Calu3 (cell line): ENCODE measurements around the gene SEC23A. TPM values are rescaled to one million over a fixed set of nuclear protein-coding genes. Genes with fewer than 3 reads are reported as not detected.
"Not testable (repeated sequence)": the region's sequence is repeated elsewhere in the genome, so short reads cannot be mapped to it uniquely, and the experiment has no call there.

ENCODE experiments used
- Bru-seq: library from RNA; stranded (reverse); fragments of 400-500 nt; gene quantifications from one replicate; lab custom pipeline; 2021; lab: Mats Ljungman, UMichigan
- BruChase-seq, 2 experiments: library from RNA; stranded (reverse); fragments of 400-500 nt; gene quantifications; one replicate each; lab custom pipeline; 2021; lab: Mats Ljungman, UMichigan
- BruUV-seq: library from RNA; stranded (reverse); fragments of 400-500 nt; replicated peaks from 2 replicates; lab custom pipeline; 2021; lab: Mats Ljungman, UMichigan
- CTCF ChIA-PET: fragments of 300-600 bp; sonication (Branson Sonifier 250); formaldehyde crosslinking; loops from one replicate; lab custom pipeline; 2022; ENCODE audit warnings: antibody characterized with exemption; lab: Charles Lee
- DNase-seq: peaks from one replicate; pipeline ENCODE4 v3.0.0; 2022
- H3K27ac Mint-ChIP-seq: one replicate; pipeline ENCODE4 v1.8.0; 2022; ENCODE audit warnings: mixed read lengths; ENCODE audit not compliant: unreplicated experiment
- H3K27me3 Mint-ChIP-seq: one replicate; pipeline ENCODE4 v1.8.0; 2022; ENCODE audit warnings: mixed read lengths; ENCODE audit not compliant: unreplicated experiment
- H3K36me3 Mint-ChIP-seq: one replicate; pipeline ENCODE4 v1.8.0; 2022; ENCODE audit warnings: mild to moderate bottlenecking, moderate library complexity, mixed read lengths; ENCODE audit not compliant: insufficient read depth, unreplicated experiment
- H3K4me1 Mint-ChIP-seq: one replicate; pipeline ENCODE4 v1.8.0; 2022; ENCODE audit warnings: mild to moderate bottlenecking, low read depth, mixed read lengths; ENCODE audit not compliant: unreplicated experiment
- H3K4me3 Mint-ChIP-seq: one replicate; pipeline ENCODE4 v1.8.0; 2022; ENCODE audit warnings: mild to moderate bottlenecking, low read depth, moderate library complexity, mixed read lengths; ENCODE audit not compliant: unreplicated experiment
- H3K9me3 Mint-ChIP-seq: one replicate; pipeline ENCODE4 v1.8.0; 2022; ENCODE audit warnings: low read depth, mixed read lengths; ENCODE audit not compliant: unreplicated experiment
- intact Hi-C: fragments of 100-400 bp; cut with micrococcal nuclease; formaldehyde crosslinking; loops from one replicate; pipeline ENCODE4 v1.10.0; 2022; ENCODE audit not compliant: unreplicated experiment
- long read RNA-seq: library from polyadenylated mRNA; stranded (forward); transcript quantifications from one replicate; pipeline ENCODE4 v2.0.0, GENCODE V29; 2022
- total RNA-seq: library from RNA; stranded (reverse); gene quantifications from 2 replicates; pipeline ENCODE4 v1.2.3, GENCODE V29; 2022
- TF ChIP-seq, protein P1 (sequence below): fragments of 200-600 bp; IDR thresholded peaks from one replicate; pipeline ENCODE4 v1.8.0; 2022; ENCODE audit warnings: antibody characterized with exemption; ENCODE audit not compliant: unreplicated experiment

The SEC23A gene
- 37.5 and 48.0 TPM in 2 replicates for total RNA-seq
- Bru-seq, nascent RNA, result percentile 86 among the genes with signal in this experiment
- percentile 79 among the genes with signal in this experiment for BruChase-seq, experiment 1, labeled RNA remaining after a 6-hour chase
- BruChase-seq, experiment 2, labeled RNA remaining after a 2-hour chase, result percentile 81 among the genes with signal in this experiment
- long read RNA-seq, full-length matches to known transcripts, result 30 of 38 reads
- long read RNA-seq, partial matches to known transcripts, result 4 of 38 reads
- long read RNA-seq, other reads (novel, unspliced or antisense), result 4 of 38 reads

DNA sequence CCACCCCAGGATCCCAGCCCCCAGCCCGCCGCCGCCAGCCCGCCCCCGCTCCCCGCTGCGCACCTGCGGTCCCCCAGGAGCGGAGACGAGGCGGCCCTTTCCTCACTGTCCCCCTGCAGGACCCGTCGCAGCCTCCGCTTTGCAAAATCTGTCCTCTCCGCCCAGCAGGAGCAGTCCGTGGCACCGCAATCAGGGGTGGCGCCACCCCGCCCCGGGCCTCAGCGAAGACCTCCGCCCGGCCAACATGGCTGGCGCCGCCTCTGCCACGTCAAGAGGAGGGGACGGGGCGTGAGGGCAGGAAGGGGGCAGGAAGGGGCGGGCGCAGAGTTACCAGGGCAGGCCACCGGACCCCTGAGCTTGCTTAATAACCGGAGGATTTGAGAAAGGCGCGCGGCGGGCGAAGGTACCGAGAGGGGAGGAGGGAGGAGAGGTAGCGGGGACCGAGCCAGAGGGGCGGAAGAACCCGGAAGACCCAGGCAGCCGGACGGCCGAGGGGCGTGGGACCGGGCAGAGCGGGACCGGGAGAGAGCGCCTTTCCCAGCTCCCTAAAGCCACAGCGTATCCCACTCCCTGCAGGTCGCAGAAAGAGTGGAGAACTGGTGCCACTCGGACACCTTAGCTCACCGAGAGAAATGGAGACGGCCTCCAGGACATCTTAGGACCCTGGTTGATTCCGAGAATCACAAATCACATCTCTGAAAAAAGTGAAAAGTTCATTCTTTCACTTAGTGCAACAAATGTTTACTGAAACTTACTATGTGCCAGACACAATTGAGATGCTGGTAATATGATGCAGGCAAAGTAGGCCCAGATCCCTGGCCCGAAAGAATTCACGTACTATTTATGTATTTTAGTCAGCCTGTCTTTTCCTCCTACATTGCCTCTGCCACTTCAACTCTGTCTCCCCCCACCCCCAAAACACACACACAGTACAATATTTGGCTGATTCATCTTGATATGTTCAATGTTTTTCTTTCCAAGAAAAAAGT is at the start of gene SEC23A:
Gene SEC23A, minus strand, starts transcription at position 267 of the 989 bp plus-strand sequence. CDS start 7,117 bp downstream, outside the sequence.
- peak; percentile 87 for DNase-seq
- TF ChIP-seq, protein P1, sequence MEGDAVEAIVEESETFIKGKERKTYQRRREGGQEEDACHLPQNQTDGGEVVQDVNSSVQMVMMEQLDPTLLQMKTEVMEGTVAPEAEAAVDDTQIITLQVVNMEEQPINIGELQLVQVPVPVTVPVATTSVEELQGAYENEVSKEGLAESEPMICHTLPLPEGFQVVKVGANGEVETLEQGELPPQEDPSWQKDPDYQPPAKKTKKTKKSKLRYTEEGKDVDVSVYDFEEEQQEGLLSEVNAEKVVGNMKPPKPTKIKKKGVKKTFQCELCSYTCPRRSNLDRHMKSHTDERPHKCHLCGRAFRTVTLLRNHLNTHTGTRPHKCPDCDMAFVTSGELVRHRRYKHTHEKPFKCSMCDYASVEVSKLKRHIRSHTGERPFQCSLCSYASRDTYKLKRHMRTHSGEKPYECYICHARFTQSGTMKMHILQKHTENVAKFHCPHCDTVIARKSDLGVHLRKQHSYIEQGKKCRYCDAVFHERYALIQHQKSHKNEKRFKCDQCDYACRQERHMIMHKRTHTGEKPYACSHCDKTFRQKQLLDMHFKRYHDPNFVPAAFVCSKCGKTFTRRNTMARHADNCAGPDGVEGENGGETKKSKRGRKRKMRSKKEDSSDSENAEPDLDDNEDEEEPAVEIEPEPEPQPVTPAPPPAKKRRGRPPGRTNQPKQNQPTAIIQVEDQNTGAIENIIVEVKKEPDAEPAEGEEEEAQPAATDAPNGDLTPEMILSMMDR, result no peak
- Mint-ChIP-seq H3K9me3 (no peaks in the 10 kb centered on the region), H3K27me3 (no peaks in the 10 kb centered on the region), H3K4me3 (peak within 1 kb of the TSS; percentile 93), H3K27ac (peak within 1 kb of the TSS; percentile 90), H3K4me1 (peaks cover 17% of the 10 kb centered on the region), H3K36me3 (peaks cover 28% of the 10 kb centered on the region)
- CTCF ChIA-PET, result interaction anchor here (0.6 to 1.5 kb wide), 4 partner anchors 11 to 920 kb away, joined by 3 to 4 read pairs (median 3); partner anchors contain the start of gene GEMIN2
- BruUV-seq, result TSS peak; percentile 90
- intact Hi-C loops, result loop anchor here (5.0 kb wide), 1 partner anchor 329 kb away; the partner anchor contains the start of gene FBXO33

DNA sequence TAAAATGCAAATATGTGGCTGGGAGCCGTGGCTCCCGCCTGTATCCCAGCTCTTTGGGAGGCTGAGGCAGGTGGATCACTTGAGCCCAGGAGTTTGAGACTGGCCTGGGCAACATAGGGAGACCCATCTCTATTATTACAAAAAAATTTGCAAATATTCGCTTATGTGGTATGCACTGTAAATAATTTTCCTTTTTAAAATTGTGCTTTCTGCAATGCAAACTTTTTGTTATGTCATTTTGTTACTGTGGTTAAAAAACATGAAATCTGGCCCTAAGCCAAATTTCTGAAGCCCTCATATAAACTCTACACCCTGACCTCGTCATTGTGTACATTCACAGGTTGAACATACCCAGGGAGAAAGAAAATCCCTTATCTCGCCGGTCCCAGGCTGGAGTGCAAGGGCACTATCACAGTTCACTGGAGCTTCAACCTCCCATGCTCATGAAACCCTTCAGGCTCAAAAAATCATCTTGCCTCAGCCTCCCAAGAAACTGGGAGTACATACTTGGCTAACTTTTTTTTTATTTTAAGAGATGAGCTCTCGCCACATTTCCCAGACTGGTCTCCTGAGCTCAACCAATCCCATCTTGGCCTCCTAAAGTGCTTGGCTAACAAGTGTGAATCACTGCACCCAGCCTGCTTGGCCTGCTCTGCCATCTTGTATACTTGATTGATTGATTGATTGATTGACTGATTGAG is 42.4 kb upstream of the SEC23A start:
- no peaks in the 10 kb centered on the region for H3K27me3 Mint-ChIP-seq

DNA sequence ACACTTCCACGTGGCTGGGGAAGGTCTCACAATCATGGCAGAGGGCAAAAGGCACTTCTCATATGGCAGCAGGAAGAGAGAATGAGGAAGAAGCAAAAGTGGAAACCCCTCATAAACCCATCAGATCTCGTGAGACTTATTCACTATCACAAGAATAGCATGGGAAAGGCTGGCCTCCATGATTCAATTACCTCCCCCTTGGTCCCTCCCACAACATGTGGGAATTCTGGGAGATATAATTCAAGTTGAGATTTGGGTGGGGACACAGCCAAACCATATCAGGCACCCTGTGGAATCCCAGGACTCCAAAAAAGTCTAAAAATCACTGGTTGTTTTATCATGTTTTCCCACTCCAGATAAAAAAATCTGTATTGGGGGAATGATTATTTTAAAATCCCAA is 40.2 kb upstream of the SEC23A start:
- H3K36me3 Mint-ChIP-seq, intact Hi-C loops, H3K27me3 Mint-ChIP-seq, H3K4me3 Mint-ChIP-seq, BruUV-seq, H3K9me3 Mint-ChIP-seq, H3K27ac Mint-ChIP-seq, H3K4me1 Mint-ChIP-seq, DNase-seq, CTCF ChIA-PET: not testable (repeated sequence)

More for the DNA sequence above, 42.4 kb upstream of the SEC23A start:
- no TSS peak for BruUV-seq
- TF ChIP-seq, protein P1, result no peak
- no peak overlapping the region for H3K4me3 Mint-ChIP-seq
- CTCF ChIA-PET, result no interaction called here
- H3K9me3 Mint-ChIP-seq, result peaks cover 2% of the 10 kb centered on the region
- intact Hi-C loops, result no loop called here
- no peak overlapping the region for H3K27ac Mint-ChIP-seq
- peaks cover 4% of the 10 kb centered on the region for H3K36me3 Mint-ChIP-seq
- H3K4me1 Mint-ChIP-seq, result no peaks in the 10 kb centered on the region
- DNase-seq, result no peak

DNA sequence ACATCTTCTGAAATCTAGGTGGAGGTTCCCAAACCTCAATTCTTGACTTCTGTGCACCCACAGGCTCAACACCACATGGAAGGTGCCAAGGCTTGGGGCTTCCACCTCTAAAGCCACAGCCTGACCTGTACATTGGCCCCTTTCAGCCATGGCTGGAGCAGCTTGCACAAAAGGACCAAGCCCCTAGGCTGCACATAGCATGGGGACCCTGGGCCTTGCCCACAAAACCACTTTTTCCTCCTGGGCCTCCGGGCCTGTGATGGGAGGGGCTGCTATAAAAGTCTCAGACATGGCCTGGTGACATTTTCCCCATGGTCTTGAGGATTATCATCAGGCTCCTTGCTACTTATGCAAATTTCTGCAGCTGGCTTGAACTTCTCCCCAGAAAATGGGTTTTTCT is 38.6 kb upstream of the SEC23A start:
- not testable (repeated sequence) for DNase-seq, BruUV-seq

More for the DNA sequence above, 38.6 kb upstream of the SEC23A start:
- H3K27ac Mint-ChIP-seq, H3K4me3 Mint-ChIP-seq, H3K36me3 Mint-ChIP-seq, H3K4me1 Mint-ChIP-seq, H3K27me3 Mint-ChIP-seq, CTCF ChIA-PET, intact Hi-C loops, H3K9me3 Mint-ChIP-seq: not testable (repeated sequence)
